H9 (cell line): ENCODE results near the gene KIF6. TPM values are rescaled to one million over a fixed set of nuclear protein-coding genes. Genes with fewer than 3 reads are reported as not detected.

Experiments used
- DNase-seq: peaks from one replicate; pipeline ENCODE4 v3.0.0-alpha.2; 2017
- H2AFZ ChIP-seq: one replicate; pipeline ENCODE4 v1.6.1; 2013; ENCODE audit warnings: mild to moderate bottlenecking, low read length, control low read depth, moderate library complexity
- H2AK5ac ChIP-seq: 2 replicates; pipeline ENCODE4 v1.6.1; 2013; ENCODE audit warnings: low read length, control low read depth, mixed read lengths; ENCODE audit not compliant: insufficient read length
- H2BK120ac ChIP-seq: one replicate; pipeline ENCODE4 v1.6.1; 2013; ENCODE audit warnings: low read depth, mild to moderate bottlenecking, low read length, control low read depth, inconsistent platforms; ENCODE audit not compliant: poor library complexity, severe bottlenecking
- H2BK12ac ChIP-seq: 2 replicates; pipeline ENCODE4 v1.6.1; 2013; ENCODE audit warnings: low read length, control low read depth, mixed read lengths, low read depth; ENCODE audit not compliant: insufficient read length
- H2BK15ac ChIP-seq: 2 replicates; pipeline ENCODE4 v1.6.1; 2013; ENCODE audit warnings: low read depth, low read length, control low read depth
- H2BK20ac ChIP-seq: one replicate; pipeline ENCODE4 v1.6.1; 2013; ENCODE audit warnings: low read depth, mild to moderate bottlenecking, low read length, control low read depth, inconsistent platforms; ENCODE audit not compliant: poor library complexity, severe bottlenecking
- H2BK5ac ChIP-seq: 2 replicates; pipeline ENCODE4 v1.6.1; 2013; ENCODE audit warnings: low read length, control low read depth, mixed read lengths; ENCODE audit not compliant: insufficient read length
- H3K14ac ChIP-seq: 2 replicates; pipeline ENCODE4 v1.6.1; 2013; ENCODE audit warnings: low read length, control low read depth; ENCODE audit not compliant: insufficient read depth
- H3K18ac ChIP-seq: 2 replicates; pipeline ENCODE4 v1.6.1; 2013; ENCODE audit warnings: low read depth, mild to moderate bottlenecking, mixed read lengths, low read length, control low read depth; ENCODE audit not compliant: insufficient read length
- H3K23ac ChIP-seq: 2 replicates; pipeline ENCODE4 v1.6.1; 2013; ENCODE audit warnings: low read length, control low read depth, mixed read lengths, low read depth; ENCODE audit not compliant: insufficient read length
- H3K23me2 ChIP-seq: 2 replicates; pipeline ENCODE4 v1.6.1; 2013; ENCODE audit warnings: low read depth, mild to moderate bottlenecking, mixed read lengths, low read length, control low read depth; ENCODE audit not compliant: insufficient read length, poor library complexity, severe bottlenecking
- H3K27ac ChIP-seq: 2 replicates; pipeline ENCODE4 v1.5.1; 2013; ENCODE audit warnings: low read length, control low read depth, mixed read lengths, low read depth; ENCODE audit not compliant: insufficient read length
- H3K27me3 ChIP-seq: 2 replicates; pipeline ENCODE4 v1.6.1; 2013; ENCODE audit warnings: low read length, control low read depth, inconsistent platforms; ENCODE audit not compliant: insufficient read depth
- H3K4ac ChIP-seq: 2 replicates; pipeline ENCODE4 v1.6.1; 2013; ENCODE audit warnings: low read depth, mild to moderate bottlenecking, control low read depth, inconsistent platforms, low read length, moderate library complexity
- H3K4me1 ChIP-seq: 2 replicates; pipeline ENCODE4 v1.6.1; 2013; ENCODE audit warnings: low read length, control low read depth, inconsistent platforms; ENCODE audit not compliant: insufficient read depth
- H3K4me2 ChIP-seq: 2 replicates; pipeline ENCODE4 v1.6.1; 2013; ENCODE audit warnings: low read length, control low read depth, mixed read lengths; ENCODE audit not compliant: insufficient read length, insufficient read depth
- H3K56ac ChIP-seq: 2 replicates; pipeline ENCODE4 v1.6.1; 2013; ENCODE audit warnings: low read depth, mild to moderate bottlenecking, mixed read lengths, low read length, control low read depth; ENCODE audit not compliant: insufficient read length
- H3K79me1 ChIP-seq: 2 replicates; pipeline ENCODE4 v1.6.1; 2013; ENCODE audit warnings: low read depth, mild to moderate bottlenecking, moderate library complexity, low read length, control low read depth, inconsistent platforms; ENCODE audit not compliant: insufficient read depth, poor library complexity, severe bottlenecking
- H3K79me2 ChIP-seq: 2 replicates; pipeline ENCODE4 v1.6.1; 2013; ENCODE audit warnings: low read length, control low read depth, inconsistent platforms; ENCODE audit not compliant: insufficient read depth
- H3K9ac ChIP-seq: 2 replicates; pipeline ENCODE4 v1.6.1; 2013; ENCODE audit warnings: low read length, control low read depth, mixed read lengths; ENCODE audit not compliant: insufficient read length; ENCODE audit errors: extremely low read depth
- H3K9me3 ChIP-seq: one replicate; pipeline ENCODE4 v1.6.1; 2013; ENCODE audit warnings: low read depth, low read length, inconsistent platforms; ENCODE audit not compliant: control insufficient read depth
- H3T11ph ChIP-seq: one replicate; pipeline ENCODE4 v1.6.1; 2013; ENCODE audit warnings: mild to moderate bottlenecking, low read length, control low read depth, inconsistent platforms
- H4K20me1 ChIP-seq: one replicate; pipeline ENCODE4 v1.6.1; 2013; ENCODE audit not compliant: control insufficient read depth, insufficient read length, insufficient read depth
- H4K5ac ChIP-seq: 2 replicates; pipeline ENCODE4 v1.6.1; 2013; ENCODE audit warnings: low read depth, mild to moderate bottlenecking, mixed read lengths, low read length, control low read depth; ENCODE audit not compliant: insufficient read length
- H4K8ac ChIP-seq: replicated peaks from 2 replicates; pipeline ENCODE4 v1.6.1; 2013; ENCODE audit warnings: low read length, control low read depth, mixed read lengths, low read depth; ENCODE audit not compliant: insufficient read length
- H4K91ac ChIP-seq: 2 replicates; pipeline ENCODE4 v1.6.1; 2013; ENCODE audit warnings: low read depth, mild to moderate bottlenecking, moderate library complexity, mixed read lengths, low read length, control low read depth; ENCODE audit not compliant: insufficient read length
- H3K27ac Mint-ChIP-seq, 3 experiments: 2 replicates in 2 of 3; 3 replicates in 1 of 3; pipeline ENCODE4 v1.8.0; 2020 to 2021; ENCODE audit warnings: mixed read lengths in 3 of 3, mild to moderate bottlenecking in 1 of 3, moderate library complexity in 1 of 3
- H3K27me3 Mint-ChIP-seq: 2 replicates; pipeline ENCODE4 v1.8.0; 2021; ENCODE audit warnings: low read depth, mild to moderate bottlenecking, moderate library complexity, mixed read lengths
- H3K36me3 Mint-ChIP-seq, 3 experiments: 2 replicates in 2 of 3; 3 replicates in 1 of 3; pipeline ENCODE4 v1.8.0; 2020 to 2021; ENCODE audit warnings: low read depth in 3 of 3, mixed read lengths in 3 of 3; ENCODE audit not compliant: insufficient read depth in 1 of 3
- H3K4me1 Mint-ChIP-seq, 2 experiments: 2 replicates each; pipeline ENCODE4 v1.8.0; 2020; ENCODE audit warnings: mixed read lengths in 2 of 2
- H3K4me3 Mint-ChIP-seq, 2 experiments: 2 replicates in 1 of 2; 3 replicates in 1 of 2; pipeline ENCODE4 v1.8.0; 2020 to 2021; ENCODE audit warnings: mild to moderate bottlenecking in 2 of 2, mixed read lengths in 2 of 2, moderate library complexity in 1 of 2
- H3K9me3 Mint-ChIP-seq, 2 experiments: 2 replicates in 1 of 2; 3 replicates in 1 of 2; pipeline ENCODE4 v1.8.0; 2020; ENCODE audit warnings: mild to moderate bottlenecking in 2 of 2, mixed read lengths in 2 of 2, moderate library complexity in 1 of 2
- CTCF ChIP-seq: fragments of 200-600 bp; sonication (generic); conservative IDR thresholded peaks from 3 replicates; pipeline ENCODE4 v1.8.0; 2021; ENCODE audit warnings: antibody characterized with exemption, mild to moderate bottlenecking
- WGBS: extraction: QIAGEN DNeasy Blood & Tissue Kit; methylation state at CpG from one replicate; pipeline ENCODE4 v1.1.7; 2013; ENCODE audit warnings: missing lambda C conversion rate, low lambda C conversion rate, mixed read lengths; ENCODE audit not compliant: insufficient read length; ENCODE audit errors: extremely low coverage; 5-methylcytosine and 5-hydroxymethylcytosine counted together
- total RNA-seq: library from RNA; stranded (reverse); gene quantifications from 2 replicates; pipeline ENCODE4 v1.2.1, GENCODE V29; 2021

KIF6 gene
- total RNA-seq, 1 experiment from 2014 or later: 0.63 TPM

- Histone ChIP-seq H3K79me1 (no peaks in the 10 kb centered on the region), H3K9me3 (no peaks in the 10 kb centered on the region), H2BK120ac (no peak overlapping the region), H3K14ac (no peak overlapping the region), H4K8ac (no peak overlapping the region), H3K27ac (no peak overlapping the region), H3K27me3 (no peaks in the 10 kb centered on the region; the same call in 1 of the 2 replicates), H2BK15ac (no peak overlapping the region), H4K91ac (no peak overlapping the region), H4K20me1 (no peaks in the 10 kb centered on the region), H3K4me1 (peaks cover 10% of the 10 kb centered on the region), H3T11ph (no peak overlapping the region), H3K23me2 (no peaks in the 10 kb centered on the region), H2AFZ (no peak overlapping the region), H2BK20ac (no peak overlapping the region), H2BK12ac (no peak overlapping the region), H3K4me2 (no peak overlapping the region), H3K4ac (no peak overlapping the region), H3K9ac (no peak overlapping the region), H3K23ac (no peak overlapping the region), H2BK5ac (no peak overlapping the region), H3K79me2 (no peaks in the 10 kb centered on the region), H3K18ac (no peak overlapping the region), H2AK5ac (no peak overlapping the region), H3K56ac (no peak overlapping the region), H4K5ac (no peak overlapping the region)
- TF ChIP-seq CTCF: no peak
- no CpG with 5 or more reads among the region's 1 CpG for WGBS
- no peak overlapping the region for H3K4me3 Mint-ChIP-seq
- no peak for DNase-seq
- H3K36me3 Mint-ChIP-seq: no peaks in the 10 kb centered on the region; a peak in 1 of 7 replicates
- H3K27me3 Mint-ChIP-seq: peaks cover 10% of the 10 kb centered on the region
- no peak overlapping the region for H3K27ac Mint-ChIP-seq
- H3K4me1 Mint-ChIP-seq: peaks cover 56 to 57% of the 10 kb centered on the region in 2 experiments
- H3K9me3 Mint-ChIP-seq: no peaks in the 10 kb centered on the region; a peak in 1 of 5 replicates
Observed at GRCh38 chr6:39294899-39295298, 430.3 kb downstream of the KIF6 start.
